Measurements from ENCODE around the gene LHFPL6.

Gene LHFPL6

DNA sequence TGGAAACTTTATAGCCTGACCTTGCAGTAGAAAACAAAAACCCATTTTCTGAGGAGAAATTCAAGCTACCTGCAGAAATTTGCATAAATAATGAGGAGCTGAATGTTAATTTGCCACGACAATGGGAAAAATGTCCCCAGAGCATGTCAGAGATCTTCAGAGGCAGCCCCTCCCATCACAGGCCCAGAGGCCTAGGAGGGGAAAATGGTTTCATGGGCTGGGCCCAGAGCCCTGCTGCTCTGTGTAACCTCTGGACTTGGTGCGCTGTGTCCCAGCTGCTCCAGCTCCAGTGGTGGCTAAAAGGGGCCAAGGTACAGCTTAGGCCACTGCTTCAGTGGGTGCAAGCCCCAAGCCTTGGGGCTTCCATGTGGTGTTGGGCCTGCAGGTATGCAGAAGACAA, 306.8 kb downstream of the LHFPL6 start:
- DNase-seq: no peak

Measured in right hindlimb (tissue), 1 donor.